Adrenal gland (tissue), 12 donors: Measurements from ENCODE around the gene WWOX. TPM values are rescaled to one million over a fixed set of nuclear protein-coding genes. Genes with fewer than 3 reads are reported as not detected.

Source experiments
- DNase-seq, 7 donors: peaks; one replicate each; pipeline ENCODE4 v3.0.0-alpha.2; 2019 to 2020
- H3K27ac ChIP-seq, 5 donors: fragments of 200-600 bp; sonication (generic) in 4 of 5; 1 replicate in 3 of 5; 2 replicates in 2 of 5; pipeline versions ENCODE4 v1.5.1 to v1.8.0; 2016 to 2020; ENCODE audit warnings: mild to moderate bottlenecking in 1 of 5
- H3K27me3 ChIP-seq: fragments of 200-600 bp; 2 replicates; pipeline ENCODE4 v1.8.0; 2021
- H3K36me3 ChIP-seq, 2 donors: fragments of 200-600 bp; replicated peaks in 1 of 2; 1 replicate in 1 of 2; 2 replicates in 1 of 2; pipeline versions ENCODE4 v1.5.1 to v1.8.0; 2018 to 2022
- H3K4me1 ChIP-seq, 2 donors: fragments of 200-600 bp; replicated peaks in 1 of 2; 1 replicate in 1 of 2; 2 replicates in 1 of 2; pipeline versions ENCODE4 v1.5.1 to v1.8.0; 2018 to 2021
- H3K4me3 ChIP-seq, 4 donors: fragments of 200-600 bp; sonication (generic) in 3 of 4; one replicate each; pipeline ENCODE4 v1.5.1; 2016 to 2018
- H3K9me3 ChIP-seq, 3 donors: fragments of 200-600 bp; sonication (generic) in 1 of 3; replicated peaks in 1 of 3; 1 replicate in 2 of 3; 2 replicates in 1 of 3; pipeline versions ENCODE4 v1.5.1 to v1.8.0; 2016 to 2021
- CTCF ChIP-seq, 6 experiments: fragments of 450-650 bp in 4 of 6; fragments of 200-600 bp in 2 of 6; sonication (generic) in 1 of 6; IDR thresholded peaks; 1 replicate in 5 of 6; 2 replicates in 1 of 6; pipeline versions ENCODE4 v1.5.1 to v1.8.0; 2016 to 2021; ENCODE audit warnings: antibody characterized with exemption in 6 of 6, mild to moderate bottlenecking in 2 of 6, moderate library complexity in 1 of 6
- POLR2A ChIP-seq, 2 donors: fragments of 450-650 bp; IDR thresholded peaks; one replicate each; pipeline ENCODE4 v1.6.1; 2017; ENCODE audit warnings: antibody characterized with exemption in 2 of 2, mild to moderate bottlenecking in 2 of 2, moderate library complexity in 1 of 2
- WGBS, 4 donors: extraction: QIAGEN DNeasy Blood & Tissue Kit in 2 of 4; methylation state at CpG; one replicate each; pipeline versions ENCODE4 v1.1.5 to v1.1.7; 2013 to 2017; 5-methylcytosine and 5-hydroxymethylcytosine counted together
- intact Hi-C, 2 donors: fragments of 100-400 bp; cut with DNase I; formaldehyde crosslinking; loops; one replicate each; pipeline versions ENCODE4 v1.14.1 to v1.15.0; 2022 to 2023
- polyA plus RNA-seq, 3 donors: library from polyadenylated mRNA; stranded (reverse); fragments of 200-250 nt in 2 of 3; fragments of 350-450 nt in 1 of 3; fragmentation: Illumina TruSeq in 1 of 3; extraction: RNeasy Lipid Tissue Mini Kit (QIAGEN cat#74804) in 1 of 3; gene quantifications; one replicate each; pipeline ENCODE4 v1.2.3, GENCODE V29; 2013 to 2014
- total RNA-seq, 9 donors: library from RNA; depleted of rRNA in 4 of 9; stranded (reverse); fragments of >200 nt in 4 of 9; fragments of 120-200 nt in 1 of 9; fragmentation: NEBNext Ultra II Directional in 1 of 9; extraction: Animal tissue kit (Norgen Biotek cat#: 25700) in 1 of 9; gene quantifications; one replicate each; pipeline versions ENCODE4 v1.1.0 to v1.2.4, GENCODE V29; 2013 to 2023
- donor health status: healthy with polysubstance abuse.
- donor health status: Bipolar disorder and iron deficiency.
- donor health status: DM: yes; HTN: yes; CAD: no.
- donor health status: DM: no; HTN: no; CAD: no.
- donor health status: DM: no; HTN: no; CAD: no.
- donor health status: DM: yes; HTN: yes; CAD: no.

Gene WWOX
- total and polyA plus RNA-seq, 12 donors = 11.8 to 74.6 (median 20.5) TPM

- intact Hi-C loops = no loop called here
- Histone ChIP-seq H3K36me3 (no peaks in the 10 kb centered on the region), H3K4me3 (no peak overlapping the region), H3K27ac (no peak overlapping the region), H3K27me3 (no peaks in the 10 kb centered on the region), H3K4me1 (no peaks in the 10 kb centered on the region), H3K9me3 (no peaks in the 10 kb centered on the region)
- no peak for DNase-seq
- 72 to 80% (median 77%) methylated on average over 15 of the region's 15 CpGs for WGBS, 4 donors
- TF ChIP-seq CTCF (IDR thresholded peaks at IDR 0.05) (no peak), POLR2A (IDR thresholded peaks at IDR 0.05) (no peak)
Measured at GRCh38 chr16:78994135-78994745, 894.8 kb downstream of the WWOX start.

GRCh38 chr16:78995441-78995840 is 896.0 kb downstream of the WWOX start:
- no peak overlapping the region for H3K4me3 ChIP-seq
- H3K36me3 ChIP-seq = no peaks in the 10 kb centered on the region
- no peak for DNase-seq
- TF ChIP-seq POLR2A (IDR thresholded peaks at IDR 0.05) (no peak), CTCF (IDR thresholded peaks at IDR 0.05) (no peak)
- no peaks in the 10 kb centered on the region for H3K4me1 ChIP-seq
- H3K9me3 ChIP-seq = no peaks in the 10 kb centered on the region
- H3K27me3 ChIP-seq = no peaks in the 10 kb centered on the region
- intact Hi-C loops = no loop called here
- 78 to 85% (median 82%) methylated on average over 3 of the region's 3 CpGs for WGBS, 4 donors
- H3K27ac ChIP-seq = no peak overlapping the region

- intact Hi-C loops = no loop called here
- Histone ChIP-seq H3K4me1 (no peaks in the 10 kb centered on the region), H3K4me3 (no peak overlapping the region), H3K27ac (no peak overlapping the region), H3K9me3 (no peaks in the 10 kb centered on the region), H3K36me3 (no peaks in the 10 kb centered on the region), H3K27me3 (no peaks in the 10 kb centered on the region)
- no peak for DNase-seq
- TF ChIP-seq CTCF (IDR thresholded peaks at IDR 0.05) = no peak
- no peak for TF ChIP-seq POLR2A (IDR thresholded peaks at IDR 0.05)
- 91 to 93% (median 92%) methylated on average over 16 of the region's 16 CpGs for WGBS, 4 donors
Measured at GRCh38 chr16:78996790-78997189, 897.3 kb downstream of the WWOX start.

GRCh38 chr16:78998879-78999278 is 899.4 kb downstream of the WWOX start:
- intact Hi-C loops = no loop called here
- TF ChIP-seq CTCF (IDR thresholded peaks at IDR 0.05) (no peak), POLR2A (IDR thresholded peaks at IDR 0.05) (no peak)

More at GRCh38 chr16:78998879-78999278, 899.4 kb downstream of the WWOX start:
- Histone ChIP-seq H3K4me3 (no peak overlapping the region), H3K27ac (no peak overlapping the region), H3K9me3 (no peaks in the 10 kb centered on the region), H3K4me1 (no peaks in the 10 kb centered on the region), H3K27me3 (no peaks in the 10 kb centered on the region), H3K36me3 (no peaks in the 10 kb centered on the region)
- DNase-seq = no peak
- WGBS, 4 donors = 81 to 86% (median 84%) methylated on average over 11 of the region's 11 CpGs
